GM12891 (cell line): ENCODE data around the gene GSKIP.

Experiments
- PAX5 ChIP-seq: IDR thresholded peaks from 2 replicates; pipeline ENCODE4 v1.6.1; 2011; ENCODE audit warnings: low read length, moderate library complexity, mild to moderate bottlenecking; ENCODE audit not compliant: insufficient read depth, severe bottlenecking
- POLR2A ChIP-seq: IDR thresholded peaks from 2 replicates; pipeline ENCODE4 v1.6.1; 2011; ENCODE audit warnings: low read depth, low read length, control low read depth
- POLR2AphosphoS5 ChIP-seq: IDR thresholded peaks from 2 replicates; pipeline ENCODE4 v1.6.1; 2011; ENCODE audit warnings: low read depth, low read length, control low read depth
- POU2F2 ChIP-seq: IDR thresholded peaks from 2 replicates; pipeline ENCODE4 v1.6.1; 2011; ENCODE audit warnings: low read depth, mild to moderate bottlenecking, control low read depth, low read length, moderate library complexity
- SPI1 ChIP-seq: IDR thresholded peaks from 2 replicates; pipeline ENCODE4 v1.6.1; 2011; ENCODE audit warnings: low read depth, low read length, control low read depth
- TAF1 ChIP-seq: IDR thresholded peaks from 2 replicates; pipeline ENCODE4 v1.6.1; 2011; ENCODE audit warnings: low read depth, low read length, control low read depth

DNA sequence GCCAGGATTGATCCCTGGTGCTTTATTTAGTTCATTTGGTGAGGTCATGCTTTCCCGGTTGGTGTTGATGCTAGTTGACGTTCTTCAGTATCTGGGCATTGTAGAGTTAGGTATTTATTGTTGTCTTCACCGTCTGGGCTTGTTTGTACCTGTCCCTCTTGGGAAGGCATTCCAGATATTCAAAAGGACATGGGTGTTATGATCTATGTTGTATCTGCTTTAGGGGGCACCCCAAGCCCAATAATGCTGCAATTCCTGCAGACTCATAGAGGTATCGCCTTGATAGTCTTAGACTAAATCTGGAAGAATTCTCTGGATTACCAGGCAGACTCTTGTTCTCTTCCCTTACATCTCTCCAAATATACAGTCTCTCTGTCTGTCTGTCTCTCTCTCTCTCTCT is 70.7 kb downstream of the GSKIP start:
- TF ChIP-seq POLR2A (no peak), POU2F2 (no peak), POLR2AphosphoS5 (no peak), TAF1 (no peak), SPI1 (no peak), PAX5 (no peak)
